ENCODE data around the gene C4A. TPM values are rescaled to one million over a fixed set of nuclear protein-coding genes. Genes with fewer than 3 reads are reported as not detected.

The C4A gene
- total and polyA plus RNA-seq, 2 of the 8 experiments (the other 6 are each of a cell fraction or from before 2014, with no cell fraction given): 0.62 to 2.4 TPM

- no peak overlapping the region for H4K5ac ChIP-seq (ENCODE audit: insufficient read length, low read depth, low read length)
- no peak overlapping the region for H4K8ac ChIP-seq (ENCODE audit: extremely low read depth, insufficient read depth, low read length)
- POLR2A ChIA-PET (ENCODE audit: partially characterized antibody): interaction anchor here (1.0 to 1.5 kb wide), 3 partner anchors 8 to 27 kb away, joined by 3 read pairs; partner anchors contain the start of gene DXO
- DNase-seq (ENCODE audit: low read depth in 1 of 2, low spot score in 2 of 2) (no peak), FAIRE-seq (no peak)
- no peak overlapping the region for H3K18ac ChIP-seq (ENCODE audit: extremely low read depth, low read length)
- CTCF ChIA-PET (ENCODE audit: partially characterized antibody): interaction anchor here (0.8 to 1.8 kb wide), 4 partner anchors 28 to 187 kb away, joined by 3 to 9 read pairs (median 4); no protein-coding TSS in a partner anchor
- no peak overlapping the region for H2BK5ac ChIP-seq (ENCODE audit: low read depth, low read length)
- 98% methylated on average over 3 of the region's 3 CpGs; no CpG with 5 or more reads in 1 of the 2 experiments for WGBS, 2 experiments (ENCODE audit: extremely low coverage in 1 of 2, insufficient coverage in 1 of 2, insufficient read length in 1 of 2, insufficient replicate concordance in 2 of 2, low coverage in 1 of 2, low lambda C conversion rate in 2 of 2, missing lambda C conversion rate in 1 of 2)
- no peak overlapping the region for H3K23ac ChIP-seq (ENCODE audit: insufficient read length)
- no peaks in the 10 kb centered on the region for H3K23me2 ChIP-seq (ENCODE audit: low read depth, low read length)
- H2BK120ac ChIP-seq (replicated peaks; ENCODE audit: low read depth, low read length): no peak overlapping the region
- no peak overlapping the region for H3K14ac ChIP-seq (ENCODE audit: insufficient read length)
- peaks cover 0 to 3% (median 1%) of the 10 kb centered on the region in 4 experiments; a peak in 3 of 8 replicates for H3K36me3 ChIP-seq (ENCODE audit: control insufficient read depth in 2 of 4, insufficient read depth in 4 of 4, low read length in 3 of 4)
- no peak overlapping the region for H3K4me2 ChIP-seq (ENCODE audit: insufficient read depth in 1 of 2, low read depth in 2 of 2, low read length in 2 of 2)
- no peak for TF ChIP-seq SP4 (IDR thresholded peaks at IDR 0.05; ENCODE audit: low read length)
- H4K91ac ChIP-seq (replicated peaks; ENCODE audit: insufficient read length, low read length): no peak overlapping the region
- no peak overlapping the region for H3K4me3 ChIP-seq (ENCODE audit: extremely low read depth in 1 of 4, insufficient read depth in 2 of 4, low read depth in 3 of 4, low read length in 4 of 4)
- no peaks in the 10 kb centered on the region for H3K4me1 ChIP-seq (replicated peaks in 1 of 4; ENCODE audit: control insufficient read depth in 3 of 4, insufficient read depth in 4 of 4, low read length in 3 of 4)
- H3K56ac ChIP-seq (replicated peaks; ENCODE audit: insufficient read length, low read depth, low read length): no peak overlapping the region
- no peak overlapping the region for H2AK5ac ChIP-seq (ENCODE audit: low read depth, low read length)
- peaks cover 0 to 5% of the 10 kb centered on the region in 2 experiments; a peak in 1 of 4 replicates for H3K9me3 ChIP-seq (ENCODE audit: insufficient read depth in 2 of 2, low read depth in 1 of 2, low read length in 1 of 2)
- H3K27ac ChIP-seq (ENCODE audit: low read depth, low read length): no peak overlapping the region
- no peak overlapping the region for H3K9ac ChIP-seq (replicated peaks in 1 of 4; ENCODE audit: extremely low read depth in 1 of 4, low read depth in 3 of 4, low read length in 3 of 4)
- H2AFZ ChIP-seq (ENCODE audit: low read length): no peak overlapping the region
- H3K79me2 ChIP-seq (ENCODE audit: control insufficient read depth in 1 of 2, insufficient read depth in 2 of 2, low read length in 2 of 2): no peaks in the 10 kb centered on the region
- H3K4ac ChIP-seq (replicated peaks; ENCODE audit: insufficient read length, low read depth, low read length): no peak overlapping the region
- H4K20me1 ChIP-seq (replicated peaks in 1 of 2; ENCODE audit: control insufficient read depth in 1 of 2, insufficient read depth in 2 of 2, low read length in 2 of 2): no peaks in the 10 kb centered on the region
- H3K27me3 ChIP-seq (replicated peaks in 1 of 4; ENCODE audit: control insufficient read depth in 3 of 4, extremely low read depth in 1 of 4, insufficient read depth in 3 of 4, low read length in 3 of 4): no peaks in the 10 kb centered on the region
- H2BK20ac ChIP-seq (ENCODE audit: low read length): no peak overlapping the region
- H2BK15ac ChIP-seq (ENCODE audit: low read length): no peak overlapping the region
- no peaks in the 10 kb centered on the region for H3K79me1 ChIP-seq (ENCODE audit: low read depth, low read length)
- H2BK12ac ChIP-seq (ENCODE audit: low read depth, low read length): no peak overlapping the region
Observed at GRCh38 chr6:31979238-31979898, 2.5 kb upstream of the C4A start.

All from H1 (cell line).